Right atrium auricular region (tissue), 2 donors: ENCODE data around the gene PRR5L. TPM values are rescaled to one million over a fixed set of nuclear protein-coding genes. Genes with fewer than 3 reads are reported as not detected.
A peak's percentile ranks its signal among the peaks of the same experiment; 100 is the strongest.

ENCODE experiments used
- DNase-seq: peaks from one replicate; pipeline ENCODE4 v3.0.0-alpha.2; 2019; ENCODE audit warnings: low spot score
- H3K27ac ChIP-seq, 2 donors: fragments of 200-600 bp; sonication (generic); 1 replicate in 1 of 2; 2 replicates in 1 of 2; pipeline ENCODE4 v1.5.1; 2016 to 2019
- H3K27me3 ChIP-seq, 2 donors: fragments of 200-600 bp; sonication (generic); one replicate each; pipeline versions ENCODE4 v1.5.1 to v1.6.0; 2017 to 2019
- H3K36me3 ChIP-seq: fragments of 200-600 bp; sonication (generic); one replicate; pipeline ENCODE4 v1.5.1; 2016
- H3K4me1 ChIP-seq, 2 donors: fragments of 200-600 bp; sonication (generic); one replicate each; pipeline versions ENCODE4 v1.5.1 to v1.6.0; 2017 to 2019
- H3K4me3 ChIP-seq, 2 donors: fragments of 200-600 bp; sonication (generic); 1 replicate in 1 of 2; 2 replicates in 1 of 2; pipeline ENCODE4 v1.5.1; 2017 to 2019; ENCODE audit warnings: mild to moderate bottlenecking in 1 of 2, moderate library complexity in 1 of 2
- H3K9me3 ChIP-seq, 2 donors: fragments of 200-600 bp; sonication (generic); one replicate each; pipeline ENCODE4 v1.5.1; 2019
- total RNA-seq, 2 donors: library from RNA; depleted of rRNA; stranded (reverse); fragments of >200 nt; gene quantifications; one replicate each; pipeline ENCODE4 v1.1.0, GENCODE V29; 2016
- TF ChIP-seq, protein P1 (sequence below), 2 donors: fragments of 200-600 bp; sonication (generic); IDR thresholded peaks; one replicate each; pipeline ENCODE4 v1.5.1; 2019; ENCODE audit warnings: antibody characterized with exemption in 2 of 2

The PRR5L gene
- total RNA-seq, 2 donors from 2014 or later, result 1.3 to 6.8 TPM

DNA sequence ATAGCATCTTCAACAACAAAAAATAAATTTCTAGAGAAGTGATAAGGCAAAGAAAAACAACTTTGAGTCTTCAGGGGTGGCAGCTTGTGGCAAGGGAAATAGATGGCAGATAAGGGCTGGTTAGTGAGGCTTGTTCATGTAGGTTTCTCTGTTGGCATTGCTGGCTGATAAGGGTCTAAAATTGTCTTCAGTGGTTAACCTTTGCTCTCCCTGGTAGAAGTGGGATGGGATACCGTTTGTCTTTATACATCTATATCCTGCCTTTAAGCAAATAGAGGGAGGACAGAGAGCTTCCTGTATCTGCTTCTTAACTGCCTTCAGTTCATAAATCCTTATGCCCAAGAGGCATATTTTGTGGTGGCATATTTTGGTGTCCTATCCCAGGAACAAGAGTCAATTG, 156.9 kb downstream of the PRR5L start:
- Histone ChIP-seq H3K27ac (peak overlapping the region in 1 of 2 donors; percentile 48), H3K27me3 (no peaks in the 10 kb centered on the region), H3K4me1 (peaks cover 0 to 57% of the 10 kb centered on the region in 2 donors)

DNA sequence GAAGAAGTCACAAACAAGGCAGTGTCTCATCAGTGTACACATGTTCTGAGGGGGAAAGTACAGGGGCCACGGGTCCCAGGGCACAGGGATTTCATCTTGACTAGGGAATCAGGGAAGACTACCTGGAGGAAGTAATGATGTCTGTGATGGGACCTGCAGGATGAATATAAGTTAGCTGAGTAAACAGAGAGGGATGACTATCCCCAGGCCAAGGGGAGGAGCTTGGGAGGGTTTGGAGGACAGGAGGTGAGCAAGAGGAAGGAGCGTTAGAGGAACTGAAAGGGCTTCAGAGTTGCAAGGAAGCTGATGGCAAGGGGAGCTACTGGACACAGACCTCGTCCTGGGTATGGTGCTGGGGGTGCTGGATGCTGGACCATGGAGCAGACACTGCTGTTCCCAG, 157.6 kb downstream of the PRR5L start:
- TF ChIP-seq, protein P1, sequence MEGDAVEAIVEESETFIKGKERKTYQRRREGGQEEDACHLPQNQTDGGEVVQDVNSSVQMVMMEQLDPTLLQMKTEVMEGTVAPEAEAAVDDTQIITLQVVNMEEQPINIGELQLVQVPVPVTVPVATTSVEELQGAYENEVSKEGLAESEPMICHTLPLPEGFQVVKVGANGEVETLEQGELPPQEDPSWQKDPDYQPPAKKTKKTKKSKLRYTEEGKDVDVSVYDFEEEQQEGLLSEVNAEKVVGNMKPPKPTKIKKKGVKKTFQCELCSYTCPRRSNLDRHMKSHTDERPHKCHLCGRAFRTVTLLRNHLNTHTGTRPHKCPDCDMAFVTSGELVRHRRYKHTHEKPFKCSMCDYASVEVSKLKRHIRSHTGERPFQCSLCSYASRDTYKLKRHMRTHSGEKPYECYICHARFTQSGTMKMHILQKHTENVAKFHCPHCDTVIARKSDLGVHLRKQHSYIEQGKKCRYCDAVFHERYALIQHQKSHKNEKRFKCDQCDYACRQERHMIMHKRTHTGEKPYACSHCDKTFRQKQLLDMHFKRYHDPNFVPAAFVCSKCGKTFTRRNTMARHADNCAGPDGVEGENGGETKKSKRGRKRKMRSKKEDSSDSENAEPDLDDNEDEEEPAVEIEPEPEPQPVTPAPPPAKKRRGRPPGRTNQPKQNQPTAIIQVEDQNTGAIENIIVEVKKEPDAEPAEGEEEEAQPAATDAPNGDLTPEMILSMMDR (IDR thresholded peaks at IDR 0.05), result no peak
- H3K27ac ChIP-seq, result peak overlapping the region in 1 of 2 donors; percentile 48
- H3K4me3 ChIP-seq, result no peak overlapping the region
- no peaks in the 10 kb centered on the region for H3K36me3 ChIP-seq
- DNase-seq, result no peak
- H3K4me1 ChIP-seq, result peaks cover 0 to 57% of the 10 kb centered on the region in 2 donors
- H3K9me3 ChIP-seq, result no peaks in the 10 kb centered on the region
- H3K27me3 ChIP-seq, result no peaks in the 10 kb centered on the region

More for the DNA sequence above, 156.9 kb downstream of the PRR5L start:
- H3K9me3 ChIP-seq, result no peaks in the 10 kb centered on the region
- no peak for DNase-seq
- no peak overlapping the region for H3K4me3 ChIP-seq
- H3K36me3 ChIP-seq, result no peaks in the 10 kb centered on the region
- TF ChIP-seq, protein P1 (IDR thresholded peaks at IDR 0.05), result no peak

DNA sequence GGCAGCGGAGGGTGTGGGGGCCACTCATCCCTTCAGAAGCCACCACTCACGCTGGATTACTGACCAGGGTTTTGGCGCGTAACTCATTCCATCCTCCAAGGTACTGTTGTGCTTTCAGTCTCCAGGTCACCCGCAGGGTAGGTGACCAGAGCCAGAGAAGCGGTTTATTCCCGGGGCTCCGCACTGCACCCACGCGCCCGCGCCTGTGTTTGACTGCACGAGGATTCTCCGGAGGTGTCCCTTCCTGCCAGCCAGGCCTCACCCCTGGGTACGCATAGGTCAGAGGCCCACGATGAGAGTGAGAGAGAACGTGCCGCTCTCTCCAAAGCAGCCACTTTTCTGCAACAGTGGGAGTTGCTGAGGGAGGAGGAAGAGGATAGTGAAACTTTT, 158.5 kb downstream of the PRR5L start:
- DNase-seq, result no peak
- Histone ChIP-seq H3K27me3 (no peaks in the 10 kb centered on the region), H3K4me3 (no peak overlapping the region), H3K27ac (peak overlapping the region; percentile 77 to 83), H3K9me3 (no peaks in the 10 kb centered on the region), H3K4me1 (peaks cover 0 to 56% of the 10 kb centered on the region in 2 donors), H3K36me3 (no peaks in the 10 kb centered on the region)
- TF ChIP-seq, protein P1 (IDR thresholded peaks at IDR 0.05), result no peak

DNA sequence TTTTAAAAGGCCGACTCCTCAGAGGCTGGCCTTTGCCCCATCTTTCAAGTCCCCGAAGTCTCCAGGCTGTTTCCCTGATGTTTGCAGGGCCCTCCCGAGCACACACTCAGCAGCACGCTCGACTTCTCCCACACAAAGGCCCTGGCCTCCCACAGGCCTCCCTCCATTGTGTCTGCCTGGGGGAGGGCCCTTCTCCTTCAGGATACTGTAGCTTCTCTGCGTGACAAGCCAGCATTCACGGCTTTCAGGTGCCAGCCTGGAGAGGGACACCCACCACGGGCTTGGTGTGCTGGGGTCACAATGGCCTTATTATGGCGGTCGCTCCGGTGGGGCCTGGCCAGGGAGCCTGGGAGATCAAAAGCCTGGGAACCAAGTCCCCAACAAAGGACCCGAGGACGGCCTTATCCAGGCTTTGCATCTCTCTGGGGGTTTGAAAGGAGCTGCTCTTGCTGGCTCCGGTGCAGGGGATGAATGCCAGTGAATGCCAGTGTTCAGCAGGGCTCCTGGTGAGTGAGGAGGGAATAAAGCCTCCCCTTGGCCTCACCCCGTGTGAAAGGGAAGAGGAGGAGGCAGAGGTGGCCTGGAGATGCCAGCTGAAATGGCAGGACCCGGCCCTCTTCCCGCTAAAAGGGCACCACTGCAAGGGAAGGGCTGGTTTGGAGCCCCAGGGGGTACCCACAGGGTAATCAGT, 159.0 kb downstream of the PRR5L start:
- H3K4me1 ChIP-seq, result peaks cover 0 to 51% of the 10 kb centered on the region in 2 donors
- H3K36me3 ChIP-seq, result no peaks in the 10 kb centered on the region
- no peak for DNase-seq
- no peak overlapping the region for H3K4me3 ChIP-seq
- H3K27me3 ChIP-seq, result no peaks in the 10 kb centered on the region
- TF ChIP-seq, protein P1 (IDR thresholded peaks at IDR 0.05), result no peak
- H3K9me3 ChIP-seq, result no peaks in the 10 kb centered on the region
- H3K27ac ChIP-seq, result peak overlapping the region; percentile 77 to 83

DNA sequence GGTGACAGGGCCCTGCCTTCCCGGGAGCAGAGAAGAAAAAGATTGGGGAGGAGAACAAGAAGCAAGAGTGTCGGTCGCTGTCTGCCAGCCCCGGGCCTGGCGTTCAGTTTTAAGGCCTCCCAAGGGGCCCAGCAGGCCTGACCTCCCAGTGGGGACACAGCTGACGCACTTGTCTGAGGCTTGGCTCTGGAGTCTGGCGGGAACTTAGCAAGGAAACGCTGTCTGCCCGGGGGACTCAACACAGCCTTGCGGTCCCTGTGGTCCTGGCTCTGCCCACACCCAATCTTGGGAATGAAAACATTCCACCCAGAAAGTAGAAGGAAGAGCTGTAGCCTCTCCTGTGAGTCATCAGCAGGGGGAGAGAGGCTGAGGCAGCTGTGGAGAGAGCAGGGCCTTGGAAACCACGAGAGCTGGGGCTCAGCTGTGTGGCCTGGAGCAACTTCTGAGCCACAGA, 159.6 kb downstream of the PRR5L start:
- Histone ChIP-seq H3K27me3 (no peaks in the 10 kb centered on the region), H3K4me3 (no peak overlapping the region), H3K4me1 (peaks cover 0 to 45% of the 10 kb centered on the region in 2 donors), H3K27ac (peak overlapping the region; percentile 77 to 83), H3K9me3 (no peaks in the 10 kb centered on the region), H3K36me3 (no peaks in the 10 kb centered on the region)
- TF ChIP-seq, protein P1 (IDR thresholded peaks at IDR 0.05), result no peak
- peak; percentile 94 for DNase-seq
